ENCODE results near the gene TNMD. TPM values are rescaled to one million over a fixed set of nuclear protein-coding genes. Genes with fewer than 3 reads are reported as not detected.

TNMD gene
- total RNA-seq, 1 donor from 2014 or later, result not detected

DNA sequence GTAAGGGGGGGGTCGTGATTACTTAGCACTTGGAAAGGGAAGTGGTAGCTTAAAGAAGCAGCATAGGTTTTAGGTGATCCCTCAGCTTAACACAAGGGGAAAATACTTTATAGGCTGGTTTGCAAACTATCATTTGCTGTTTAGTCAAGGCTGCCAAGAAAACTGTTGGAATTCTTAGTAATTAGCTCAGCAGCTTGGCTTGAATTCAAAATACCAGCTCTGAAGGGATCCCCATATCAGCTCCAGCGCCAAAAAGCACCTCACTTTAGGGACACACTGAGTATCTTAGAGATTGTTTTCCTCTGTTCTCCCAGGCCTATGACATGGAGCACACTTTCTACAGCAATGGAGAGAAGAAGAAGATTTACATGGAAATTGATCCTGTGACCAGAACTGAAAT, 8.8 kb downstream of the TNMD start:
- FAIRE-seq (no peak), DNase-seq (ENCODE audit: low read depth) (no peak)
- TF ChIP-seq, protein P1, sequence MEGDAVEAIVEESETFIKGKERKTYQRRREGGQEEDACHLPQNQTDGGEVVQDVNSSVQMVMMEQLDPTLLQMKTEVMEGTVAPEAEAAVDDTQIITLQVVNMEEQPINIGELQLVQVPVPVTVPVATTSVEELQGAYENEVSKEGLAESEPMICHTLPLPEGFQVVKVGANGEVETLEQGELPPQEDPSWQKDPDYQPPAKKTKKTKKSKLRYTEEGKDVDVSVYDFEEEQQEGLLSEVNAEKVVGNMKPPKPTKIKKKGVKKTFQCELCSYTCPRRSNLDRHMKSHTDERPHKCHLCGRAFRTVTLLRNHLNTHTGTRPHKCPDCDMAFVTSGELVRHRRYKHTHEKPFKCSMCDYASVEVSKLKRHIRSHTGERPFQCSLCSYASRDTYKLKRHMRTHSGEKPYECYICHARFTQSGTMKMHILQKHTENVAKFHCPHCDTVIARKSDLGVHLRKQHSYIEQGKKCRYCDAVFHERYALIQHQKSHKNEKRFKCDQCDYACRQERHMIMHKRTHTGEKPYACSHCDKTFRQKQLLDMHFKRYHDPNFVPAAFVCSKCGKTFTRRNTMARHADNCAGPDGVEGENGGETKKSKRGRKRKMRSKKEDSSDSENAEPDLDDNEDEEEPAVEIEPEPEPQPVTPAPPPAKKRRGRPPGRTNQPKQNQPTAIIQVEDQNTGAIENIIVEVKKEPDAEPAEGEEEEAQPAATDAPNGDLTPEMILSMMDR (IDR thresholded peaks at IDR 0.05; ENCODE audit: insufficient read depth, low read length, severe bottlenecking), result no peak
- Histone ChIP-seq H3K4me3 (ENCODE audit: low read depth, low read length) (no peak overlapping the region), H3K36me3 (ENCODE audit: control insufficient read depth, insufficient read depth, low read length) (no peaks in the 10 kb centered on the region), H3K27me3 (ENCODE audit: control insufficient read depth, insufficient read depth, low read length) (no peaks in the 10 kb centered on the region)

- no peak for FAIRE-seq
- TF ChIP-seq, protein P1 (IDR thresholded peaks at IDR 0.05; ENCODE audit: insufficient read depth, low read length, severe bottlenecking), result no peak
Observed at GRCh38 chrX:100596601-100597000, 11.9 kb downstream of the TNMD start.

GRCh38 chrX:100599456-100599855, 14.7 kb downstream of the TNMD start:
- Histone ChIP-seq H3K4me3 (ENCODE audit: low read depth, low read length) (no peak overlapping the region), H3K27me3 (ENCODE audit: control insufficient read depth, insufficient read depth, low read length) (no peaks in the 10 kb centered on the region), H3K36me3 (ENCODE audit: control insufficient read depth, insufficient read depth, low read length) (no peaks in the 10 kb centered on the region)
- TF ChIP-seq, protein P1 (IDR thresholded peaks at IDR 0.05; ENCODE audit: insufficient read depth, low read length, severe bottlenecking), result no peak
- FAIRE-seq (no peak), DNase-seq (ENCODE audit: low read depth) (no peak)

More at GRCh38 chrX:100596601-100597000, 11.9 kb downstream of the TNMD start:
- no peak overlapping the region for H3K4me3 ChIP-seq (ENCODE audit: low read depth, low read length)
- DNase-seq (ENCODE audit: low read depth), result no peak
- H3K36me3 ChIP-seq (ENCODE audit: control insufficient read depth, insufficient read depth, low read length), result no peaks in the 10 kb centered on the region
- H3K27me3 ChIP-seq (ENCODE audit: control insufficient read depth, insufficient read depth, low read length), result no peaks in the 10 kb centered on the region

GRCh38 chrX:100600340-100600739, 15.6 kb downstream of the TNMD start:
- Histone ChIP-seq H3K4me3 (ENCODE audit: low read depth, low read length) (no peak overlapping the region), H3K27me3 (ENCODE audit: control insufficient read depth, insufficient read depth, low read length) (no peaks in the 10 kb centered on the region), H3K36me3 (ENCODE audit: control insufficient read depth, insufficient read depth, low read length) (no peaks in the 10 kb centered on the region)
- TF ChIP-seq, protein P1 (IDR thresholded peaks at IDR 0.05; ENCODE audit: insufficient read depth, low read length, severe bottlenecking), result no peak
- DNase-seq (ENCODE audit: low read depth), result peak; percentile 1
- FAIRE-seq, result no peak

GRCh38 chrX:100600758-100601157, 16.0 kb downstream of the TNMD start:
- DNase-seq (ENCODE audit: low read depth) (no peak), FAIRE-seq (no peak)
- no peaks in the 10 kb centered on the region for H3K27me3 ChIP-seq (ENCODE audit: control insufficient read depth, insufficient read depth, low read length)
- TF ChIP-seq, protein P1 (IDR thresholded peaks at IDR 0.05; ENCODE audit: insufficient read depth, low read length, severe bottlenecking), result no peak
- no peak overlapping the region for H3K4me3 ChIP-seq (ENCODE audit: low read depth, low read length)
- H3K36me3 ChIP-seq (ENCODE audit: control insufficient read depth, insufficient read depth, low read length), result no peaks in the 10 kb centered on the region

DNA sequence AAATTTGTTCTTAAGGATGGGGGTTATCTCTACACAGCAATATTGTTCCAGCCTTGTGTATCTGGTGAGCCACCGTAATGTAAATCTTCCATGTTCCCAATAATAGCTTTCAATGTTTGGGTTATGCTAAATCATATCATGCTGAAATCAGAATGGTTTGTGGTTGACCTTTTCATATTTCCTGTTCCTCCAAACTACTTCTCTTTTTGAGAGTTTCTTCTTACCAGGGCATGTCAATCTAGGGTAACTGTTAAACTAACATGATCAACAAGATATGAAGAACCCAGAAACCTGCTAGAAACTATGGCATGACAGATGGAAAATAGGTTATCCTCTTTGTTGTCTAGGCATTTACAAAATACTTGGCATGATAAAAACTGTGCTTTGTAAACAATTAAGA, 22.0 kb downstream of the TNMD start:
- Histone ChIP-seq H3K27me3 (ENCODE audit: control insufficient read depth, insufficient read depth, low read length) (no peaks in the 10 kb centered on the region), H3K36me3 (ENCODE audit: control insufficient read depth, insufficient read depth, low read length) (no peaks in the 10 kb centered on the region), H3K4me3 (ENCODE audit: low read depth, low read length) (no peak overlapping the region)
- DNase-seq (ENCODE audit: low read depth), result no peak
- FAIRE-seq, result no peak
- TF ChIP-seq, protein P1 (IDR thresholded peaks at IDR 0.05; ENCODE audit: insufficient read depth, low read length, severe bottlenecking), result no peak

Data from bronchial epithelial cell (primary cell).